ENCODE results near the gene ZNF182.
"Not testable (repeated sequence)": the region's sequence is repeated elsewhere in the genome, so short reads cannot be mapped to it uniquely, and the experiment has no call there.

The ZNF182 gene

DNA sequence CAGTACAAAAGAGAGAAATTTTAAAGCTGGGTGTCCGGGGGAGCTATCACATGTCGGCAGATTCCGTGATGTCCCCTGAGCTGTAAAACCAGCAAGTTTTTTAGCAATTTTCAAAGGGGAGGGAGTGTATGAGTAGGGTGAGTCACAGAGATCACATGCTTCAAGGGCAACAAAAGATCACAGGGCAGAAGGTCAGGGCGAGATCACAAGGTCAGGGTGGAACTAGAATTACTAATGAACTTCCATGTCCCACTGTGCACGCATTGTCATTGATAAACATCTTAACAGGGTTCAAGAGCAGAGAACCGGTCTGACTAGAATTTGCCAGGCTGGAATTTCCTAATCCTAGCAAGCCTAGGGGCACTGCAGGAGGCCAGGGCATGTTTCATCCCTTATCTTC, 42.0 kb downstream of the ZNF182 start:
- not testable (repeated sequence) for H3K4me1 Mint-ChIP-seq; H3K27ac Mint-ChIP-seq; ATAC-seq; H3K36me3 Mint-ChIP-seq (ENCODE audit: low read depth); DNase-seq; H3K27me3 Mint-ChIP-seq; H3K4me3 Mint-ChIP-seq; H3K9me3 Mint-ChIP-seq

DNA sequence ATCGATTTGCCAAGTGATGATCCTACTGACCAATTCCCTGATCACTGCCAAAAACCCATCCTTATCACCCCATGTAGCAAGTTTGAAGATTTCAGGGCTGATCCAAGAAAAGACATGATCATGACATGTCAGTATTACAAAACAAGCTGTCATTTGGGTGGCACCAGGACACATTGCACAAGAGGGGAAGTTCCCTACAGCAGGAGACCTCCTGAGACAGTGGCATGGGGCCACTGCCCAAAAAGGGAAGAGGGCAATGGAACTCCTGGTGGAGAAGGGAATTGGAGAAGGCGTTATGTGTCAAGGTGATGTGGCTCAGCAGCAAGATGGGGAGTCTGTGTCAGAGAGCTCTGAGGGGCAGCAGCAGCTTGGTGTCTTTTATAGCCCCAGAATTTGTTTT, 43.4 kb downstream of the ZNF182 start:
- Mint-ChIP-seq H3K27ac (no peak overlapping the region), H3K4me3 (no peak overlapping the region), H3K4me1 (peaks cover 3% of the 10 kb centered on the region), H3K9me3 (peaks cover 7% of the 10 kb centered on the region), H3K36me3 (ENCODE audit: low read depth) (peaks cover 3% of the 10 kb centered on the region), H3K27me3 (no peaks in the 10 kb centered on the region)
- DNase-seq (no peak), ATAC-seq (no peak)

DNA sequence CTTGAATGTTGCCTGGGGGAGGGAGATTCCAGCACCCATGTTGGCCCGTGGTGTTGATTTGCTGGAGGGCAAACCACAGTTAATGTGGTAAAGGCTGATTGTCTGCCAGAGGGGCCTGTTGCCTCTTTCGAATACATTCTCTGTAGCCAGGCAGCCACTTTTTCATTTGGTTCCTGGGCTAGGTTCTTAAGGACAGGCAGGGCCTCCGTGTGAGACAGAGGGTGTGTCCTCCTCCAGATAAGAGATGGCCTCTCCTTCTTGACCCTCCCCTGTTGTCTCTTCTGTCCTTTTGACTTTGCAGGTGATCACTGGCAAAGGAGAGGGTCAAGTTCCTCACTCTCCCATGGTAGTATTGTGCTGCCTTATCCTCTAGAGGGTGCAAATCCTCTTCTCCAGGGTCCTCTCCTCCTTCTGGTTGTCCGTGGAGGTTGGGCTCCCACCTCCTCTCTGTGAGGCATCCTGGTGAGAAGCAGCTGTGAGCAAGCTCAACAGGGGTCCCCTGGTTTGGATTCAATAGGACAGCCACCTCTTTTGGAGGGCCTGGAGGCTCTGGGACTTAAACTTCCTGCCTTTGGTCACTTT, 44.9 kb downstream of the ZNF182 start:
- Mint-ChIP-seq H3K4me1 (peaks cover 3% of the 10 kb centered on the region), H3K27me3 (no peaks in the 10 kb centered on the region), H3K9me3 (no peaks in the 10 kb centered on the region), H3K36me3 (ENCODE audit: low read depth) (no peaks in the 10 kb centered on the region), H3K4me3 (no peak overlapping the region), H3K27ac (no peak overlapping the region)
- peak; percentile 75 for ATAC-seq
- peak; percentile 10 for DNase-seq

DNA sequence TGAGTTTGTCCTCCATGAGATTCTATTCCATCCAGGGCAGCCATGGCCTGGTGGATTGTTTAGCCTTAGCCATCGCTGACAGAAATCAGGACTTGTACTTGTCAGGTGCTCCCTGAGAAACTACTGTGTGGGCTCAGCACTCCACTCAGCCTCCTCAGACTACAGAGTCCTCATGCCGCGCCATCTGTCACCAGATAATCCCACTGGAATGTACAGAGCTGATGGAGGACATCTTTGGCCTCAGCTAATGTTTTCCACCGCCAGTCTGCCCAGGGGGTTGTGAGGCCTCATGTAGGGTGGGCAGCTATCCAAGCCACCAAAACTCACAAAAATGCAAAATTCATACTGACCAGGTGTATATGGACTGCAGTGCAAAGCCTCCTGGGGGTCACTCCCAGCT, 45.6 kb downstream of the ZNF182 start:
- not testable (repeated sequence) for H3K27ac Mint-ChIP-seq, H3K9me3 Mint-ChIP-seq, ATAC-seq

DNA sequence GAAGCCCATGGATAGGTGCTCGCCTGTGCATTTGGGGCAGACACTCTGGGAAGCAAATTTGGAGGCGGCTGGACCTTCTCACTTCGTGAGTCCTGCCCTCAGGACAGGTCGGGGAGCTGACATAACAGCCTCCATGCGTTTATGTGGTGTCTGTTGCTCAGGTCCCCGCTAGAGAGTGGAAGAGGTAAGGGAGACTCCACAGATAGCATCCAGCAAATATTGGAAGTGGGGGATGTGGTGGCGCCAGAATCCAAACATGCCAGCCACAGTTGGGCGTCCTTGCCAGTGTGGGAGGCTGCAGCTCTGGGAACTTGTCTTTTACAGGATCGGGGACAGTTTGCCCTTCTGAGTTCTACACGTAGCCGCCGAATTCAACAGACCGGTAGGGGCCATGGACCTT, 47.8 kb downstream of the ZNF182 start:
- Mint-ChIP-seq H3K4me1 (peaks cover 3% of the 10 kb centered on the region), H3K27me3 (no peaks in the 10 kb centered on the region), H3K36me3 (ENCODE audit: low read depth) (no peaks in the 10 kb centered on the region), H3K27ac (no peak overlapping the region), H3K4me3 (no peak overlapping the region), H3K9me3 (peaks cover 9% of the 10 kb centered on the region)
- DNase-seq: no peak
- ATAC-seq: no peak

More for the DNA sequence above, 45.6 kb downstream of the ZNF182 start:
- H3K4me1 Mint-ChIP-seq; DNase-seq; H3K4me3 Mint-ChIP-seq; H3K36me3 Mint-ChIP-seq (ENCODE audit: low read depth); H3K27me3 Mint-ChIP-seq: not testable (repeated sequence)

DNA sequence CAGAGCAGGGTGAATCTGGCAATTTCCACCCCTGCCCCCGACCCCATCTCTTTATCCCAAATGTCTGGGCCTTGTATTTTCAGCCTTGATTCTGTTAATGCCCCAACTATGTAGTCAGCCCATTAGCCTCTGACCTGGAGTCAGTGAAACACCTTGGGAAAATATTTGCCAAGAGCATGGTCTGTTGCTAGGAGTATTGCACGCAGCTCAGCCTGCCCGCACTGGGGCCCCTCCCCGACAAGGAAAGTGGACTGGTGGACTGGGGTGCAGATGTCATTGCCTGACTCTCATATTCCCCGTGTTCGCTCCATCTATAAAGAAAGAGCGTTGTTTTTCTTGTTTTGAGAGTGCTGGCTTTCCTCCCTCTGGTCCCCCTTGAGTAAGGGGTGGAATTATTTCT, 48.5 kb downstream of the ZNF182 start:
- not testable (repeated sequence) for DNase-seq; H3K4me1 Mint-ChIP-seq; H3K27ac Mint-ChIP-seq; H3K36me3 Mint-ChIP-seq (ENCODE audit: low read depth); ATAC-seq; H3K27me3 Mint-ChIP-seq; H3K4me3 Mint-ChIP-seq
- H3K9me3 Mint-ChIP-seq: peaks cover 12% of the 10 kb centered on the region

DNA sequence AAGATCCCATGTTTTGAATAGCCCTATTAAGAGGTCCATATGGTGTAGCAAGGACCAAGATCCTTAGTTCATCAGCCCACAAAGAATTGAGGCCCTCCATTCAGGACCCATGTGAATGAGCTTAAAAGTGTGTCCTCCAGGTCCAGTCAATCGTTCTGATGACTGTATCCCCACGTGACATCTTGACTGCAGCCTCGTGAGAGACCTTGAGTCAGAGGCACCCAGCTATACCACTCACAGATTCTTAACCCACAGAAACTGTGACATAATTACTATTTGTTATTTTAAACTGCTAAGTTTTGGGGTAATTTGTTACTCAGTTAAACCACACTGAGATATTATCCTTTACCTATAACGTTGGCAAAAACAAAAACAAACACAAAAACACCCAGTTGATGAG, 62.4 kb downstream of the ZNF182 start:
- Mint-ChIP-seq H3K9me3 (peaks cover 8% of the 10 kb centered on the region), H3K27me3 (no peaks in the 10 kb centered on the region), H3K4me3 (no peak overlapping the region), H3K4me1 (peaks cover under 1% of the 10 kb centered on the region), H3K27ac (no peak overlapping the region), H3K36me3 (ENCODE audit: low read depth) (no peaks in the 10 kb centered on the region)
- DNase-seq (no peak), ATAC-seq (no peak)

DNA sequence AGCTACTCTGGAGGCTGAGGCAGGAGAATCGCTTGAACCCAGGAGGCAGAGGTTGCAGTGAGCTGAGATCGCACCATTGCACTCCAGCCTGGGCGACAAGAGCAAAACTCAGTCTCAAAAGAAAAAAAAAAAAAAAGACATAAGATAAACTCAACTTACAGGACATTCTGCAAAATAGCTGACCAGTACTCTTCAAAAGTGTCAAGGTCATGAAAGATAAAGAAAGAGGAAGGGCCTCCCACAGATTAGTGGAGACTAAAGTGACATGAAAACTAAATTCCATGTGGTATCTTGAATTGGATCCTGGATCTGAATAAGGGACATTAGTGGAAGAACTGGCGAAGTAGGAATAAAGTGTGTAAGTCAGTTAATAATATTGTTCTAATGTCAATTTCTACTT, 63.3 kb downstream of the ZNF182 start:
- no peak for DNase-seq
- Mint-ChIP-seq H3K9me3 (peaks cover 7% of the 10 kb centered on the region), H3K27me3 (no peaks in the 10 kb centered on the region), H3K4me1 (peaks cover 4% of the 10 kb centered on the region), H3K4me3 (no peak overlapping the region), H3K27ac (no peak overlapping the region), H3K36me3 (ENCODE audit: low read depth) (no peaks in the 10 kb centered on the region)
- no peak for ATAC-seq

DNA sequence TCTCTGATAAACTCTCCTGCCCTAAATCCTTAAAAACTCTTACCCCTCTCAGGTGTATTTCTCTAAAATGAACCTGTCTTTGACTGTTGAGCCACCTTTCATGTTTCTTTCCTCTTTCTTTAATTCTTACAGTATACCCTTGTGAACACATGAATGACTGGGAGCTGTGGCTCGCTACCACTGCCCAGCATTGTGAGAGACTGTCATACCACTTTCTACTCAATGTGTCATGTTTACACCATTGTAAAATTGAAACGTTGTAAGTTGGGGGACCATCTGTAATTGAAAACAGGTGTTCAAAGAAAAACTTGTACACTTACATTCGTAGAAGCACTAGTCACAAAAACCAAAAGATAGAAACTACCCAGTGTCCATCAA, 66.9 kb downstream of the ZNF182 start:
- Mint-ChIP-seq H3K27me3 (no peaks in the 10 kb centered on the region), H3K4me1 (peaks cover 4% of the 10 kb centered on the region), H3K27ac (peak overlapping the region; percentile 8), H3K36me3 (ENCODE audit: low read depth) (no peaks in the 10 kb centered on the region), H3K4me3 (peak overlapping the region; percentile 72), H3K9me3 (no peaks in the 10 kb centered on the region)
- DNase-seq (no peak), ATAC-seq (no peak)

DNA sequence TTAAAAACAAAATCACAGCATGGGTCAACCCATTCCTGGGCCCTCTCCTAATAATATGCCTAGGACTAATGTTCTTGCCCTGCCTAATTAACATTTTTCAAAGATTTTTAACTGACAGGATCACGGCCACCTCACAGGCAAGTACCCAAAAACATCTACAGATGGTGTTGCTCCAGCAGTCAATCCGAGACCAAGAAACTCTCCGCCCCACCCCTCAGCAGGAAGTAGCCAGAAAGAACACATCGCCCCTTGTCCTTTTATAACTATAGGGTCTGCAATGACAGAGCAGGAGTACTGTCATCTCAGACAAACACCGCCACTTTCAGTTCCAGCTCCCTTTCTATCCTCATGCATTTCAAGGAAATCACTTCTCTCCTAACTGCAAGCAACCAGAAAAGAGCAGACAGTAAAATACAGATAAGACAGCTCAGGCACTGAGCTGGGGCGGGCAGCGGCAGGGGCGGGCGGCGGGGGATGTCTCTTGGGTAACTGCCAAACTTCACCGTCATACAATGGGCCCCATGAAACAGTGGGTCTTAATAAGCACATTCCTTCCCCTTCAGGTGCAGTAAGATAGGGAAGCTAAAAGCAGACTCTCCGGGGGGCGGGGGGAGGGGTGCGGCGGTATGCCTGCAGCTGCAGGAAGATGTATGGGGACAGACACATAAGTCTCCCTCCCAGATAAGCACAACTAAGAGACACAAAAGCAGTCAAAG, 67.4 kb downstream of the ZNF182 start:
- no peaks in the 10 kb centered on the region for H3K9me3 Mint-ChIP-seq

DNA sequence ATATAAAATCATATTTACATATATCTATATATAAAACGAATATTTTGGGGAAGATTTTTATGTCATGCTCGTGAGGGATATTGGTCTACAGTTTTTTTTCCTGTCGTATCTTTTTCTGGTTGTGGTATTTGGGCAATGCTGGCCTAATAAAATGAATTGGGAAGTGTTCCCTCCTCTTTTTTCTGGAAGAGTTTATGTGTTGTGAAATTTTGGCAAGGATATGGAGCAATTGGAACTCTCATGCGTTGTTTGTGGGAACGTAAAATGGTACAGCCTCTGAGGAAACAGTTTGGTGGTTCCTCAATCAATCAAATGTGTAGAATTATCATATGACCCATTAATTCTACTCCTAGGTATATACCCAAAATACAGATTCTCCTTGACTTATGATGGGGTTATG, 69.8 kb downstream of the ZNF182 start:
- no peak for ATAC-seq
- no peaks in the 10 kb centered on the region for H3K36me3 Mint-ChIP-seq (ENCODE audit: low read depth)

More for the DNA sequence above, 67.4 kb downstream of the ZNF182 start:
- H3K27ac Mint-ChIP-seq: peak overlapping the region; percentile 8
- ATAC-seq (no peak), DNase-seq (peak; percentile 8)
- peaks cover 4% of the 10 kb centered on the region for H3K4me1 Mint-ChIP-seq
- peak overlapping the region; percentile 72 for H3K4me3 Mint-ChIP-seq
- no peaks in the 10 kb centered on the region for H3K27me3 Mint-ChIP-seq
- no peaks in the 10 kb centered on the region for H3K36me3 Mint-ChIP-seq (ENCODE audit: low read depth)

DNA sequence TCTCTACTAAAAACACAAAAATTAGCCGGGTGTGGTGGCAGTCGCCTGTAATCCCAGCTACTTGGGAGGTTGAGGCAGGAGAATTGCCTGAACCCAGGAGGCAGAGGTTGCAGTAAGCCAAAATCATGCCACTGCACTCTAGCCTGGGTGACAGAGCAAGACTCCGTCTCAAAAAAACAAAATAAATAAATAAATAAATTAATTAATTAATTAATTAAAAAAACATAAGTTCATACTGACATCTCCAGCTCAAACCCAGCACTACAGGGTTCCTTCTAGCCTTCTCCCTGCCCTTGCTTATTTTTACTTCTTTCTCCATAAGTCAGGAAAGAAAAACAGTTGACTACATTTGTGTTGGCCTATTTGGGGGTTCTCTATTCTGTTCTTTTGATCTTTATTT, 71.8 kb downstream of the ZNF182 start:
- not testable (repeated sequence) for H3K4me1 Mint-ChIP-seq; H3K27ac Mint-ChIP-seq; DNase-seq; ATAC-seq; H3K9me3 Mint-ChIP-seq; H3K36me3 Mint-ChIP-seq (ENCODE audit: low read depth); H3K4me3 Mint-ChIP-seq; H3K27me3 Mint-ChIP-seq

More for the DNA sequence above, 69.8 kb downstream of the ZNF182 start:
- Mint-ChIP-seq H3K4me3 (no peak overlapping the region), H3K9me3 (no peaks in the 10 kb centered on the region), H3K4me1 (peaks cover 4% of the 10 kb centered on the region), H3K27ac (no peak overlapping the region), H3K27me3 (no peaks in the 10 kb centered on the region)
- DNase-seq: no peak

DNA sequence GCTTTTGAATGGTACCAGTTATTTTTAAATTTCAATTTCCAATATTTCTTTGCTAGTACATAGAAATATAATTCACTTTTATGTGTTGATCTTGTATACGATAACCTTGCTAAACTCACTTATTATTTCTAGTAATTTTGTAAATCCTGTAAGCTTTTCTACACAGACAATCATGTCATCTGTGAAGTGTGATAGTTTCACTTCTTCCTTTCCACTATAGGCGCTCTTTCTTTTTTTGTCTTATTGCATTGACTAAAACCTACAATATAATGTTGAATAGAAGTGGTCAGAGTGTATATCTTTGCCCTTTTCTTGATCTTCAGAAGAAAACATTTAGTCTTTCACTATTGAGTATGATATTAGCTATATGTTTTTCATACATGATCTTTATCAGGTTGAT, 76.6 kb downstream of the ZNF182 start:
- Mint-ChIP-seq H3K4me1 (no peaks in the 10 kb centered on the region), H3K27me3 (no peaks in the 10 kb centered on the region), H3K36me3 (ENCODE audit: low read depth) (no peaks in the 10 kb centered on the region), H3K4me3 (no peak overlapping the region), H3K27ac (no peak overlapping the region), H3K9me3 (no peaks in the 10 kb centered on the region)
- no peak for DNase-seq
- no peak for ATAC-seq
